GM18867 (cell line): ENCODE results near the gene CYP27B1.
A peak's percentile ranks its signal among the peaks of the same experiment; 100 is the strongest.

Experiments
- ATAC-seq: cut with Tn5 transposase; IDR thresholded peaks from one replicate; pipeline ENCODE4 v1.9.1; 2021; ENCODE audit warnings: mild to moderate bottlenecking, moderate library complexity; ENCODE audit not compliant: unreplicated experiment

The CYP27B1 gene

DNA sequence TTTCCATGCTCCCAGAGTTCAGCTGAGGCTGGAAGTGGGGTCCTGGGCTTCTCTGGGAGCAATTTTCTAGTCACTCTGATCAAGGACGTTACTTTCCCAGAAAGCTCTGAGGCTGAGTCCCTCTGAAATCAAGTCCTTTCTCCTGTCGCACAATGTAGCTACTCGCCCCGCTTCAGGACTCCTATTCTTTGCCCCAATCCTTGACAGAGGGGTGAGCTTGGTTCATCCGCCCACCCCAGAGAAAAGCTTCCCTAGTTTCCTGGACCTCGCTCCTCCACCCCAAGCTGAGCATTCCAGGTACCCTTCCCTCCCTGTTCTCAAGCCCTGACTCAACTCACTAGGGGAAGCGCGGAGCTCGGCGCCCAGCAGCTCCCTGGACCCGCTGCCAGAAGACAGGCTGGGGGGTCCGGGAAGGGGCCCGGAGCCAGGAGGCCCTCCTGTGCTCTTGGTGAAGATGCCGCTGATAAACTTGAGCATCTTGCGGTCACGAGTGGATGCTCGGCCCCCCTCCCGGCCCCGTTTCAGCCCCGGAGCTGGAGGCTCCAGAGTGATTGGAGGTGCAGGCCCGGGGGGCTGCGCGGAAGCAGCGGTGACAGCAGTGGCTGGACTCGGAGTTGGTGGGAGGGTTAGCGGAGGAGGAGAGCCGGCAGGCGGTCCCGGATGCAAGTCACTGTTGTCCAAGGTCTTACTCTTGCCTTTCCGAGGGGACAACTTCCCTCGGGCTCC, 30.0 kb downstream of the CYP27B1 start:
- ATAC-seq = no peak

DNA sequence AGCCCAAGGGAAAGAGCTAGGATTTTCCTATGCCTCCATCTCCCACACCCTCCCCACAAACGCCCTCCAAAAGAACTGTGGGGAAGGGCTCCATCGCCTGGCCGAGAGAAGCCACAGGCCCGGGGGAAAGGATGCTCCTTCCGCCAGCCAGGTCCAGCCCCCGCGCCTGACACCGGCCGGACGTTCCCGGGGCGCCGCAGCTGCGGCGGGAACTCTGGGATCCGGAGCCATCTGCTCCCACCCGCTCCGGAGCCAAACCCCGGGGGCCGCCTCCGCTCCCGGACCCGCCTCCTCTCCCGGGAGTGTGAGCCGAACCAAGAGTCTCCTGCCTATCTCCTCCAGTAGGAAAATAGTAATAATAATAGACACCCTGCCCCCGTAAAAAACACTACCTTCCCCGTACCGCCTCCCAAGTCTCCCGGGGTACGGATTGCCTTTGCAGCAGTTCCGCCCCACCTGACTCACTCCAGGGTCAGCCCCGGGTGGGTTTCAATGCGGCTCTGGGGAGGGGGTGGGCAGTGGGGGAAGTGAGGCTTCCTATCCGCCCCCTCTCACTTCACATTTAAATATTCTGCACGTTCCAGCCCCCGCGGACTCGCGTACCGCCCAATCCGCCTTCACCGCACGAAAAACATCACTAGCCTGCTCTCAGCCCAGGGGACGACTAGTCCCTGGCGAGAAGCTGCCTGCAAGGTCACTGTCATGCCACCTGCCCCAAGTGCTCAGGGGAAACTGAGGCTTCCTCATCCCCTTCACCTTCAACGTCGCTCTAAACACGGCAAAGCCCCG, 30.7 kb downstream of the CYP27B1 start:
- ATAC-seq = no peak

DNA sequence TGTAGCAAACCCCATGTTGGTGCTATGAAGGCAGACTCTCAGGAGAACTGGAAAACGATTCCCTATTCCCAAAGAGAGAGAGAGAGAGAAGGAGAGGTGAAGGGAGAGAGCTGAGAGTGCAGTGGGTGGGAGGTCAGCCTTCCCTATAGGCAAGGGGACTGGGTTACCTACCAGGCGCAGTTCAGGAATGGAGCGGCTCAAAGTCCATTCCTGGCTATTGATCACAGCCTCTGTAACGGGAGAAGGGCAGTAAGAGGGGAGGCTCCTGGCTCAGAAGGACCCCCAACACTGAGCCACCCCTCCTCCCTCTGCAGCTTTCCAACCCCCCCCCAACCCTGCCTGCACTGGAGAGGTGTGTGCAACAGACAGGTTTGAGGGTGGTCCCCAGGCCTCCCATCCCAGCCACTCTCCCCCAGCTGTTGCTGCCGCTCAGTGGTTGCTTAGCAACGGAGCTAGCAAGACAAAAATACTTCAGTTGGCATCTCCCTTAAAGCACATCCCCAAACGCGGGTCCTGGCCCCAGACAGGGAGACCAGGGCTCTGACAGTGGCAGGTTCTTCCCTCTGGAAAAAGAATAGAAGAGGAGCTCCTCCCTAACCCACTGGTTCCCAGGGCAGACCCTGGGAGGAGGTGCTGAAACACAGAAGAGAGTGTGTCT, 31.6 kb downstream of the CYP27B1 start:
- ATAC-seq = no peak

DNA sequence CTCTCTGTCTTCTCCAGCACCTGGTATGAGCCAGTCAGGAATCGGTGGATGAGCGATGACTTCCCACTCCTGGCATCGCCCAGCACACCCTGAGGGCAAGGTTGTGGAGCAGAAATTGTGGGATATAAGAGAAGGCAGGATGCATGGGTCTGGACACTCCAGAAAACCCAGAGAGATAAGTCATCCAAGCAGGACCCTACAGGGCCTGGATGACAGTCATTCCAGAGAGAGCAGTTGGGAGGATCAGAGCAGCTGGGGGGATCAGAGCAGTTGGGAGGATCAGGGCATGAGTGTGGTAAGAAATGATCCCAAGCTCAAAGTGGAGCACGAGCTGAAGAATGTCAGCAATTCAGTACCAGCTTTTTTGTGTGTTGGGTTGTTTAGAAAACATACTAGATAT, 32.3 kb downstream of the CYP27B1 start:
- no peak for ATAC-seq

DNA sequence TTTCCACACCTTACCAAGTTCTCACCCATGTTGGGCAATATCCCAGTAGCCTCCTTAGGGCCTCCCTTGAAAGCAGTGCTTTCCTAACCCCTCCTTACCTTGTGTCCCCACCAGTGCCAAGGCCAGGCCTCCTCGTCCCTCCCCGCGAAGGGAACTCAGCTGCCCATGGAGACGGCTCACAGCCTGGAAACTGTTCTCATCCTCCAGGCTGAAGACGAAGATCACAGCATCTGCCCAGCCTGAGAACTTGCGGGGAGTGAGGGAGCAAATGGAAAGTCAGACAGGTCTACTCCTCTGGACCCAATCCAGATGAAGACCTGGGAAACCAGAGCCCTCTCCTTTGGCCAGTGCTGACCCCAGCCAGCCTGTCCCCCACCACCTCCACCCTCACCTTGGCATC, 33.0 kb downstream of the CYP27B1 start:
- ATAC-seq = no peak

DNA sequence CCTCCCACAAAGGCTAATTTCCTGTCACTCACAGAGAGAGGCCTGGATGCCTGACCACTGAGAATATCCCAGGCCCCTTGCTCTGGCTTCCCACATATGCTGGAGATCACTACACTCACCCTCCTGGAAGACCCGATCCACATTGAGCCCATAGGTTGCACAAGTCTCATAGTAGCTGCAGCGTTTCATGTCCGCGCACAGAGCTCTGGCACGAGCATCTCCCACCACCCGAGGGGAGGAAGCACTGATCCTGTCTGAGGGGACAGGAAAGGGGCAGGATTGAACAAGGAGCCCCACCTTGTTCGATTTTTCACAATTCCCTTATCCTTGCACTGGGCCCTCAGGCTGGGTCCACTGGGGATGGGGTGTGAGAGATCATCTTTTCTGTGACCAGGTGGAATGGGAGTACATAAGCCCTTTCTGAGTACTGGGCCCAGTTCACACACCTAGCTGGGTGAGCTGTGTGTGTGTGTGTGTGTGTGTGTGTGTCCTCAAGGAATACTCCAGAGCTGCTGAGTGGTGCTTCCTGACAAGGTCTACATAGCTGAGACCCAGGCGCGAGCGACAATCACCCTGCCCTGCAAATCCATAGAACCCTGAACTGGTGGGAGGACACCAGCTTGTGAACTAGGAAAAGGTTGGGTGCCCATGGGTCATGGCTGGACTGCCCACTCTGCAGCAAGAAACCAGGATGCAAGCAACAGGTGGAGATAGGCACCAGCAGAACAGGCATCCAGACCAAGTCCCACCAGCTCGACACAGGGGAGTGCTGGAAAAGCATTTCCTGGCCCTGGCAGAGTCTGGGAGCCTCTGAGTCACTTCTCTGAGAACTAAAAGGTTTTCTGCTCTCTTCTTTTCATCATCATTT, 33.9 kb downstream of the CYP27B1 start:
- ATAC-seq = no peak

DNA sequence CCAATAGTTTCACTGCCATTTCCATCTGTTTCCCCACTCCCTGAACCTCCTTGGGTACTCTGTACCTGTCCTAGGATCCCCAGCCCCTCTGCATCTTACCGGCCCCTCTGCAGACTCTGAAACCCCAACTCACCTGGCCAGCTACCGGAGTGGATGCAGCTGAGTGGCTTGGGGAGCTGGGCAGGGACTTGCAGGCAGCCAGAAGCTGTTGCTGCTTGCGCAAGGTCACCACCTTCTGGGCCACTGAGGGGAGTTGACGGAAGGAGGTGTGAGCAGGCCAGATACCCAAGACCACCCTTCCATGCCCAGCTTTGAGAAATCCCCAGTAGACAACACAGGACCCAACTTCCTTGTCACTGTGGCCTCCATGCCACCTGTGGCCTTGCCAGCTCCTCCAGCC, 34.6 kb downstream of the CYP27B1 start:
- no peak for ATAC-seq

DNA sequence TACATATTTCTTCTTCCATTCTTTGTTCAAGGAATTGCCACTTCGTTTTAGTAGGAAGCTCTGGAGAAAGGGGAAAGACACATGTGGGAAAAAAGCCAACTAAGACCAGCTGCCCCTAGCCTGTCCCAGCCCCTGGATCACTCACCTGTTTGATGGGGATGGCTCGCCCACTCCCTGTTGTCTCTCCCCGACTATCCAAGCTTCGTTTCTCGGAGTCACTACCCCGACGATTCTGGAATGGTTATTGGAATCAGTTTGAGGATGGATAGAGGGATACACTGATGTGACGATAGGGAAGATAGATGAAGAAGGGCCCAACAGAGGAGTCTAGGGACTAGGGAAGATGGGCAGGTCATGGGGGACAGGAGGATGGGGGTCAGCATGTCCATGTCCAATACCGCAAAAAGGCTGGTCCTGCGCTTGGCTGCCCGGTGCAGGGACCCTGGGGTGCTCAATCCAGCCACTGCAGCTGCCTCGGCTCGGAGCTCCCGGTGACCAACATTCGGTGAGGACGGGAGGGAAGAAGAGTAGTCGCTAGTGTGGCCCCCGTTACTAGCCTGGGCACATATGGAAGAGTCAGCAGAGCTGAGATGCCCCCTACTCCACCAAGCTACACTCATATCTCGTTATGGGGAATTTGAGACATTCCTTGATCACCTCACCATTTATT, 35.3 kb downstream of the CYP27B1 start:
- no peak for ATAC-seq

DNA sequence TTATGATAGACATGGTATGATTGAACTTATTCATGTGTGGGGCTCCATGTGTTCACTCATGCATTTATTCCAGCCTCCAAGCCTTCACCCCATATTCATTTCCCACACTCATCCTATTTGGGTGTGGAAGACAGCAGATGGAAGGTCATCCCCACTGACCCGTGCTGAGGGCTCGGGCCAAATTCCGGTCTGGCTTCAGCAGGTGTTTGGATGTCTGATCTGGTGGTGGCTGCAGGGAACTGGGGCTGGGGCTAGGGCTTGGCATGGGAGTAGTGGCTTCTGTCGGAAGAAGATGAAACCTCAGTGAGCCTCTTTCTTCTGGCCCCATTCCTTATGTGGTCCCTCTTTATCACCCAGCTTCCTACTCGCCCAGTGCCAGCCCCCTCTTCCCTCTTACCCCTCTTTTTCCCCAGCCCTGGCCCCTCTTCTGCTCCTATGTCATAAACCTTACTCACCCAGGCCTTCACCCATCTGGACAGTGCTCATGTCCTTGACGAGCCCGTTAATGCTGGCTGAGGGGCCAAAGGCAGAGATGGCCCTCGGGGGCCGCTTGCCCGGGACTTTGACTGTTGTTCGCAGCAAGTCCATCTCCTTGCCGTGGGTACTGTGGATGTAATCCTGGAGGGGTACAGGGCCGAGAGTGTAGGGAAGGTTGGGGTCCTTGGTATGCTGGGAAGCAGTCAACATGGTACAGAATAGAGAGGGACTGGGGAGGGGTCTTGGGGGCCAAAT, 36.4 kb downstream of the CYP27B1 start:
- ATAC-seq = no peak

DNA sequence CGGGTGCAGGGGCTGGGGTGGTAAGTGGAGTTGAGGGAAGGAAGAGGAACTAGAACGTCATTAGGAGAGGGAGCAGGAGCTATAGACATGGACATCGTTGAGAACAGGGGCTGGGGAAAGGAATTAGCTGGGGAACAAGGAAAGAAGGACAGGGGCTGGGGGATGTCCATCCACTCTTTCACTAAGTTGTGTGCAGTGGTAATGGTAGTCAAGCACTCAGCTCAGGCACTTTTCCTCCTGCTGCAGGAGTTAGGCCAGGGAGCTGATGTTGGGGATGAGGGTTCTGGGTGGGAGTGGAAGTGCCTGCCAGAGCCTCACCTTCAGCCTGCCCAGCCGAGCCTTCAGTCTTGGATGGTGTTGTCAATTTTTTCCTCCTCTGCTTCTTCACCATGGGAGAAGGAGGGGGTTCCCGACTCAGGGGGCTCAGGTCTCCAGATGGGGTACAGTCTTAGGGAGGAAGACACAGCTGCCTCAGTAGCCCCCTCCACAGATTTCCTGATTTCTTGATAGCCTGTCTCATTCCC, 37.5 kb downstream of the CYP27B1 start:
- ATAC-seq = no peak

DNA sequence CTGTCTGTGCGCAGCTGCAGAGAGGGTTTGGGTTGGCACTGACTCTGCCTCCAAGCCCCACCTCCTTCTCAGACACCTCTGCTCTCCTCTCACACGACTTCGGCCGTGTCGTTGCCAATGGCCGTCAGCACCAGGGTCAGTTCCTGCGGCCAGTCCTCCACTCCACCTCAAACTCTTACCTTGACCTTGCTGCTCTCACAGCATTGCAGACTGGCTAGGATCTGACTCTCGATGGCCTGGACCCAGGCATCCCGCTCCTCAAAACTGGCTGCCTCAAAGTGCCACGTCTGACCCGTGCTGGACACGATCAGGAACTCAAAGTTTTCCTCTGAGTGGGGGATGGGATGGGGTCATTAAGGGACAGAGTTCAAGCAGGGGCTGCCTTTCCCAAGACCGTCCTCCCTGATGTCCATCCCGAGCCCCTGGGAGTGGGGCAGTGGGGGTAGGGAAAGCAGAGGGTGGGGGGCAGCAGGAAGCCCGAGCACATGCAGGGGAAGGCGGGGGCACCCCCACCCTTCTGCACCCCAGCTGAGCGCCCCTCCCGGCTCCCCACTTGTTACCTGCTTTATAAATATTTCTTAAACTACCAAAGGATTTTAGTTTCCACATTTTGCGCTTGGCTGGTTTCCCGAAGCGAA, 39.0 kb downstream of the CYP27B1 start:
- ATAC-seq = no peak

DNA sequence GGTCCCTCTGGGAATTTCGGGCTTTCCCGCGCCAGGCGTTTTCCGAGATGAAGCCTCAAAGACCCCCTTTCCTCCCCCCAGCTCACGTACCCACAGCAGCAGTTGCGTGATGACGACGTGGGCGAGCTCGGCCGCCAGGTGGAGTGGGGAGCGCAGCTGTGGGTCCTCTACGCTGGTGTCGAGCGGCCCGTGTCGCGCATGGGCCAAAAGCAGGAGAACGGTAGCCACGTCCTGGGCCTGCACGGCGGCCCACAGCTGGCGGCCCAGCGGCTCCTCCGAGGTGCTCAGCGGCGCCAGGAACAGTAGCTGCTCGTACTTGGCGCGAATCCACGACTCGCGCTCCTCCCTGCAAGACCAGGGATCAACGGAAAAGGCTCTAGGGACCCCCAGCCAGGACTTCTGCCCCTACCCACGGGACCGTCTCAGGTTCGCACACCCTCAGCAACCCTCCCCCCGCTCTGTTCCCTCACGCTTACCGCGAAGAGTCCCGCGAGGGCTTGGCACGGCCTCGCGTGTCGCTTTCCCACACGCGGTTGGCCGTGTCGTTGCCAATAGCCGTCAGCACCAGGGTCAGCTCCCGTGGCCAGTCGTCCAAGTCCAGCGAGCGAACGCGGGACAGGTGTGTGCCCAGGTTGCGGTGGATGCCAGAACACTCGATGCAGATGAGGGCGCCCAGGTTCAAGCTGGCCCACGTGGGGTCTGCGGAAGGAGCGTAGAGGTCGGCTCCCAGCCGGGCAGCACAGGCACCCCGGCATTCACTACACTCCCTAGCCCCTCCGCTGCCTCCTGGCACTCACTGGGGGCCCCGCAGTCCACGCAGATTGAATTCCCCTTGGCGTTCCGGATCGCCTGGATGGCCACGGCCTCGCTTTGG, 39.8 kb downstream of the CYP27B1 start:
- peak; percentile 28 for ATAC-seq

DNA sequence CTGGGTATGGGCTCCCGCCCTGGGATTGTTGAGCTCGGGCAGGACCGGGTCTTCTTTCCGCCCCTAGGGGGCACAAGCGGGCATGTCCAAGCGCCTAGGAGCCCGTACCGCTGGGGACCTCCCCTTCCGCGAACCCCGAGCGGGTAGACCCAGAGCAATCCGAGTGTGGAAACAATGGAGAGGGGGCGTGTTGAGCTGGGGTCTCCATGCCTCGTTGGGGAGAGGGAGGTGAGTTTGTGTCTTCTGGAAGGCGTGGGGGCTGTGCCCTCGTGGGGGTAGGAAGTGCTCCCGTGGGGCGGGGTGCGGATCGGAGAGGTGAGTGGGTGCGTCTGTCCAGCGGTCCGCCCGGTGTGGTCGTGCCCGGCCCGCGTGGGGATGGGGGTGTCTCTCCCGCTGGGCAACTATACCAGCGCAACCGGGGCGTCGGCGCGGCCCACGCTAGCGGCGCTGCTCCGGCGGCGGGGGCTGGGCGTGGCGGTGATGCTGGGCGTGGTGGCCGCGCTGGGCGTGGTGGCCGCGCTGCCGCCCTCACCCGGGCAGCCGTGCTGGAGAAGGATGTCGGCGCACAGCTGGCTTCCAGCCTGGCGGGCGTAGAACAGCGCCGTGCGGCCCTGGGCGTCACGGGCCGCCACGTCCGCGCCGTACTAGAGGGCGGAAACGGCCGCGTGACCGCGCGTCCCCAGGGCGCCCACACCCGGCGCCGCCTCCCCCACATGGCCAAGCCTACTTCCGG, 40.6 kb downstream of the CYP27B1 start:
- peak; percentile 63 for ATAC-seq

DNA sequence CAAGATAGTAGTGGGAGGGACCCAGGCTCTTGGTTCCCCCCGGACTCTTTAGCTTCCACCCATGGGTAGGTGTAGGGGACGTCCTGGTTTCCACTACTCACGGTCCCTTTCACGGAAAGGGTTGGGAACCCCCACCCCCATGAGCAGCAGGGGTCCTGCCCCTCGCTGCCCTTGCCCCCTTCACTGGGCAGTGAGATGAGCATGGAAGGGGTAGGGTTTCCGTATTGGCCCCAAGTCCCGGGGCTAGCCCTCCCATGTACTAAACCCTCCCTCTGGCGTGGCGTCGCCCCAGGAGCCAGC, 41.1 kb downstream of the CYP27B1 start:
- ATAC-seq = no peak

DNA sequence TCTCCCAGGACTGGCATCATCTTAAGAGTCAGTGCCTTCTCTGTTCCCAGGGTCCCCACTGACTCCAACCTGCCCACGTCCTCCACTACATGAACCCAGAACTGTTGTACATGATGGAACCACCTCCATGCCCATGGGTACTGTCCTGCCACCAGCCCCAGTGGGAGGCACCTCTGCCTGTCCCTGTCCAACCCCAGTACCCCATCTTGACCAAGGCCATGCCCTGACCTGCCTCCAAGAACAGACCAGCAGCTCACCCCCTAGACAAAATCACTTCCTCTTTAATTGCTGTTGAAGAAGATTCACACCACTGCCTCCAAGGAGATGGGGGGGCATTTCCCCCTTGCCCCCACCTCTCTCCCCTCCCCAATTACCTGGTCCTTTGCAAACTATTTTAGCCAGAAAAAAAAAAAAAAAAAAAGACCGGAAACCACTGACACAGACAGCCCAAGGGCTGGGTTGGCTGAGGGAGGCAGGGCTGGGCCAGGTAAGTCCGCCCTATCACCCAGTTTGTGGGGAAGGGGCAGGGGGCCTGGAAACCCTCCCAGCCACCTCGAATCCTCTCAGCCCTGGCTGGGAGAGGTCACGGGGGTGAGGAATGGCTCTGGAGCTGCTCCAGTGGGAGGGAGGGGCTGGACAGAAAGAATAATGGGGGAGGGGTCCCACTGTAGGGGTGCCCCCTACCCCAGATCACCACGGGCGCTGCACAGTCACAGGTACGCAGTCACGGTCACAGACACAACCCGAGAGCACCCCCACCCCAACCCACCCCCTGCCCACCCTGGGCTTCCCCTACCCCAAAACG, 41.7 kb downstream of the CYP27B1 start:
- ATAC-seq = no peak

DNA sequence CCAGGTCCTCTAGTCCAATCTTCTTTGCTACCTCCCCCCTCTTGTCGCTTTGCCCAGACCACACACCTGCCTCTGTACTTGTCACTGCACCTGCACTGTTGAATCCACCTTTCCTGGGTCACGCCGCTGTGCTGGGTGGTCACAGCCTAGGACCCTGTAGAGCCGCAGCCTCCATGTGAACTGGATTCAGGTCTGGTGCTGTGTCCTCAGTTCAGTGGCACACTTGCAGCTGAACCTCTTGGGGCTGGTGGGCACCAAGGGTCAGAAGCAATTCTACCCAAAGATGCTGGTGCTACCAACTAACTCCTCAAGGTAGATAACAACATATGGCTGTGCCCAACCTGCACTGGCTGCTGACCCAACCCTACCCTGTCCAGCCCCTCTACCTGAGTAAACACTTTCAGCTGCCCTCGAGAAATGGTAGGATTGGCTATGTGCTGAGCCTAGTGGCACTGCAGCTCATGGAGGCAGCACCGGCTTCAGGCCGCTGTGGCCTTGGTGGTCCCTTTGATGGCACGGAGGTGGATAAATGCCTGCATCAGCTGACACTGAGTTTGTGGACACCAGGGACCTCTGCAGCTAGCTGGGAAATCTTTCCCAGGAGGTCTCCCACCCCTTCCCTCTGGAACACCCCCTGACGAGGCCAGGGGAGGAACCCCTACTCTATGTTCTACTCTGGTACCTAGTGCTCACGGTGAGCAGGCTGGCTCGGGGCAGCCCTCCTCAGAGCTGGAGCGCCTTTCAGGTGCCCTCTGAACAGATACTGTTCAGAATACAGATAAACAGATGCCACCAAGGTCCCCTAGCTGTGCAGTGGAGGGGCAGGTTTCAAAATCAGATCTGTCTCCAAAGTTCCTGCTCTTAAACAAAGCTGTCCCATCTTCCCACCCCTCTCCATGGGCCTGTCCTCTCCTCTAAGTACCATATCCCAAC, 42.6 kb downstream of the CYP27B1 start:
- ATAC-seq = no peak
